Mesothelial cell of epicardium (in vitro differentiated cells): ENCODE data around the gene RNF220. TPM values are rescaled to one million over a fixed set of nuclear protein-coding genes. Genes with fewer than 3 reads are reported as not detected.
A peak's percentile ranks its signal among the peaks of the same experiment; 100 is the strongest.

Experiments used
- DNase-seq, 2 experiments: peaks; one replicate each; pipeline ENCODE4 v3.0.0; 2021; ENCODE audit warnings: low spot score in 2 of 2; ENCODE audit not compliant: unreplicated experiment in 2 of 2
- H3K27ac Mint-ChIP-seq: 2 replicates; pipeline ENCODE4 v1.8.0; 2021; ENCODE audit warnings: mixed read lengths
- H3K27me3 Mint-ChIP-seq: 2 replicates; pipeline ENCODE4 v1.8.0; 2021; ENCODE audit warnings: low read depth, mixed read lengths
- H3K36me3 Mint-ChIP-seq: 2 replicates; pipeline ENCODE4 v1.8.0; 2021; ENCODE audit warnings: mixed read lengths
- H3K4me1 Mint-ChIP-seq: 2 replicates; pipeline ENCODE4 v1.8.0; 2021; ENCODE audit warnings: mixed read lengths
- H3K4me3 Mint-ChIP-seq: 2 replicates; pipeline ENCODE4 v1.8.0; 2021; ENCODE audit warnings: mild to moderate bottlenecking, moderate library complexity, mixed read lengths
- H3K9me3 Mint-ChIP-seq: 2 replicates; pipeline ENCODE4 v1.8.0; 2021; ENCODE audit warnings: mixed read lengths
- CTCF ChIP-seq: fragments of 200-600 bp; sonication (generic); IDR thresholded peaks from one replicate; pipeline ENCODE4 v1.5.0; 2021; ENCODE audit warnings: antibody characterized with exemption; ENCODE audit not compliant: unreplicated experiment
- total RNA-seq: library from RNA; stranded (reverse); gene quantifications from 3 replicates; pipeline ENCODE4 v1.2.1, GENCODE V29; 2021

The RNF220 gene
- total RNA-seq, 1 donor from 2014 or later, result 84.2 TPM

GRCh38 chr1:44481701-44482100 is 76.6 kb downstream of the RNF220 start:
- Mint-ChIP-seq H3K27ac (no peak overlapping the region), H3K36me3 (no peaks in the 10 kb centered on the region), H3K4me3 (no peak overlapping the region), H3K4me1 (peaks cover 22% of the 10 kb centered on the region), H3K9me3 (no peaks in the 10 kb centered on the region), H3K27me3 (peaks cover 14% of the 10 kb centered on the region)
- TF ChIP-seq CTCF, result no peak
- DNase-seq, result no peak

- H3K9me3 Mint-ChIP-seq, result no peaks in the 10 kb centered on the region
- H3K27me3 Mint-ChIP-seq, result peaks cover 10% of the 10 kb centered on the region
- no peaks in the 10 kb centered on the region for H3K36me3 Mint-ChIP-seq
- H3K27ac Mint-ChIP-seq, result no peak overlapping the region
- TF ChIP-seq CTCF, result no peak
- no peak overlapping the region for H3K4me3 Mint-ChIP-seq
- peaks cover 22% of the 10 kb centered on the region for H3K4me1 Mint-ChIP-seq
- no peak for DNase-seq
Measured at GRCh38 chr1:44483089-44483874, 78.2 kb downstream of the RNF220 start.

- Mint-ChIP-seq H3K27ac (no peak overlapping the region), H3K4me1 (peaks cover 22% of the 10 kb centered on the region), H3K9me3 (no peaks in the 10 kb centered on the region), H3K36me3 (no peaks in the 10 kb centered on the region), H3K27me3 (peaks cover 9% of the 10 kb centered on the region), H3K4me3 (no peak overlapping the region)
- DNase-seq, result no peak
- no peak for TF ChIP-seq CTCF
Measured at GRCh38 chr1:44484155-44484688, 79.2 kb downstream of the RNF220 start.

GRCh38 chr1:44485229-44485933 is 80.3 kb downstream of the RNF220 start:
- Mint-ChIP-seq H3K27ac (peak overlapping the region; percentile 41), H3K9me3 (peaks cover under 1% of the 10 kb centered on the region)
- no peak for TF ChIP-seq CTCF

GRCh38 chr1:44485934-44486460 is 80.9 kb downstream of the RNF220 start:
- Mint-ChIP-seq H3K4me3 (no peak overlapping the region), H3K27me3 (peaks cover 2% of the 10 kb centered on the region), H3K9me3 (peaks cover 6% of the 10 kb centered on the region), H3K27ac (peak overlapping the region; percentile 69), H3K36me3 (no peaks in the 10 kb centered on the region), H3K4me1 (peaks cover 22% of the 10 kb centered on the region)
- no peak for TF ChIP-seq CTCF
- no peak for DNase-seq

More at GRCh38 chr1:44485229-44485933, 80.3 kb downstream of the RNF220 start:
- Mint-ChIP-seq H3K4me3 (no peak overlapping the region), H3K27me3 (peaks cover 2% of the 10 kb centered on the region), H3K4me1 (peaks cover 22% of the 10 kb centered on the region), H3K36me3 (no peaks in the 10 kb centered on the region)
- no peak for DNase-seq
